GM21367 (cell line): ENCODE measurements around the gene BPIFA1.

Source experiments
- ATAC-seq: cut with Tn5 transposase; IDR thresholded peaks from one replicate; pipeline ENCODE4 v1.9.1; 2021; ENCODE audit not compliant: unreplicated experiment

Gene BPIFA1

DNA sequence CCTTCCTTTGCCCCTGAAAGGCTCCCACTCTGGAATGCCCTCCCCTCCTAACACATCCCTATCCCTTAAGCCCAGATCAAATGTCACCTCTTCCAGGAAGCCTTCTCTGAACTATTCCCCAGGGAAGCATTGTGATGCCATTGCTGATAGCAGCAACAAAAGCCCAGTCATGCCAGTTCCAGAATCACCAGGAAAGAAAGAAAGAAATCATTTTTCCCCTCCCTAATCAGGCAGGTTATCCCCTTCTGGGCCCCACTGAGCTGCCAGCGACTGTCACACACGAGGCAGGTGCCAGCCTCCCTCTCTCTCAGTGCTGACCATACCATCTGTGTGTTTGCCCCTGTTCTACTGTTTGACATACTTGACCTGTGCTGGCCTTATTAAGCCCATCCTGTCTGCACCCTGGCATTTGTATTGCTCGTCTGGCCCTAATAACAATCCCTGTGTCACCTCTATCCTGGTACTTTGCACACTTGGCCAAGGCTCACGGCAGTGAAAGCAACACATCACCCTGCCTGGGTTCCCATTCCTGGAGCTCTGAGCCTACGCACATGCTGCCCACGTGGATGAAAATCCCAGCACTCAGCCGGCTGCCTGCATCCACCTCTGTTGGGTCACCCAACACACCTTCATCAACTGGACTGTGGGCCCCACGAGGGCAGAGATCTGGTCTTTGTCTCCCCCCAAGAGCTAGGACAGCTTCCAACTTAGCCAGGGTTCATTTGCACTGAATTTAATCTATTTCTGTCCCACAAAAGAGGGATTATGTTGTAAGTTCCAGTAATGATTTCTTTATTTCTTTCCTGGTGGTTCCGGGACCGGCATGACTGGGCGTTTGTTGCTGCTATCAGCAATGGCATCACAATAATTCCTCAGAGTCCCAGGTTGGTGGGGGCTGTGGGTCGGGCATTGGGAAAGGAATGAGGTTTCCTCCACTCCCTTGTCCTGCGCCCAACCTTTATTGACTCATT, 42.0 kb downstream of the BPIFA1 start:
- no peak for ATAC-seq

DNA sequence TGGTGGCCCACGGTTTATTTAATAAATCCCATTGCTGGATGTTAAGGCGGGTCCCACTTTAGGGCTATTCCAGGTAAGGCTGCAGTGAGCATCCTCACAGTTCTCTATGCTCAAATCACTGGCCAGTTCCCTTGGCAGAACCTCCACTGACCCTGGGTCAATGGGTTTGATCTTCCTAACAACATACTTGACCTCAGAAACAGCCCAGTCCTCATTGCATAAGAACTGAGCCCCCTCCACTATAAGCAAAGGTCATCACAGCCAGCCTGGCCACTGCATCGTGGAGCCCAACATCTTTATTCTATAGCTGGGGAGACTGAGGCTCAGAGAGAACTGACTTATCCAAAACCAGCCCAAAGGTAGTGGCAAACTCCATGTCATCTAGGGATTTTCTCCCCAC, 42.9 kb downstream of the BPIFA1 start:
- no peak for ATAC-seq

DNA sequence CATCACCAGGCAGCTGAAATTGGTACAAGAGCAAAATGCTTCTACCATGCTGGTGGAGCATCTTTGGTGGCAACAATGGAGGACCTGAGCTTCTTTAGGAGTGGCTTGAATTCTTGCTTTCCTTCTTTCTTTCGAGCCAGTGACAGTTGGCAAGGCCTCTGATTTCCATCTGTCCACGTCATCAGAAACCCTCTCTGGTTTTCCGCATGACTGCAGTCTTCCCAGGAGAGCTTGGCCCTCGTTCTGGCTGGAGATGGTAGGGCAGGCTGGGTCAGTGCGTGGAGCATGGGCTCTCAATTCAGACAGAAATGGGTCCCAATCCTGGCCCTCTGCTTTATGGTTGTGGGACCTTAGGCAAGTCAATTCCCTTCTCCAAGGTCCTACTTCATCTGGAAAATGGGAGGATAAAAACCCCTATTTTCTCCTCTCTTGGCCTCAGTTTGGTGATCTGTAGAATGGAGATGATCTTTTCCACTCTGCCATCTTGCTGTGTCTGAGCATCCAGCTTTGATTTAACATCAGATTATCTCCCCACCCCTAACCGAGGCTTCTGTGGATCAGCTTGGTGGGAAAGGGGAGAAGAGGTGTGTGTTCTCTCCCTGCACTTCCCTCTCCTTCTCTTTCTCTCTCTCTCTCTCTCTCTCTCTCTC, 43.6 kb downstream of the BPIFA1 start:
- no peak for ATAC-seq

DNA sequence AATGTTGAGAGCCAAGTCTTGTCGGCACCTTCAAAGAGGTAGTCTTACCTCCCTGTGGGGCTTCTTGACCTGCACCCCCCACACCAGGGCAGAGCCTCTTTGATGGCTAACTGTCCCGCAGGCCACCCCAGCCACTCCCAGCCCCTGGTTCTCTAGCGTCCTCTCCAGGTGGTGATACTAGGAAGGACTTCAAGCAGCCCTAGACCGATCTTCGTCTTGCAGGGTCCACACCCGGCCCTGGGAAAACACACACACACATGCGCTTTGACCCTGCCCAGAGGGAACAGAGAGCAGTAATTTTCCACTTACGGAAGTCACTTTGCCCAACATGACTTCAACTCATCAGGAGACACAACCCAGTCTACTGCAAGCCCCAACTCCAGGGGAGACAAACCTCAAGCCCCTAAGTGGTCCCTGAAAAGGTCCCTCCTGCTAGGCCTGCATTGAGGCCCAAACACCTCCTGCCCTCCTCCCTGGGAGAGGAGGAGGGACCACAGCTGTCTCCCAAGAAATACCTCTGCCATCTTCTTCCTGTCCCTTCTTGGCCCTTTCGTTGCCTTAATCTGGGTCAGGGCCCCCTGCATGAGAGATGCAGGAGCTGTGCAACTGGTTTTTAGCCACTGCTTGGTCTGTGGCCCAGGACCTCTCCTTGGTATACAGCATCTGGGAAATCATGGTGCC, 44.3 kb downstream of the BPIFA1 start:
- ATAC-seq, result no peak

DNA sequence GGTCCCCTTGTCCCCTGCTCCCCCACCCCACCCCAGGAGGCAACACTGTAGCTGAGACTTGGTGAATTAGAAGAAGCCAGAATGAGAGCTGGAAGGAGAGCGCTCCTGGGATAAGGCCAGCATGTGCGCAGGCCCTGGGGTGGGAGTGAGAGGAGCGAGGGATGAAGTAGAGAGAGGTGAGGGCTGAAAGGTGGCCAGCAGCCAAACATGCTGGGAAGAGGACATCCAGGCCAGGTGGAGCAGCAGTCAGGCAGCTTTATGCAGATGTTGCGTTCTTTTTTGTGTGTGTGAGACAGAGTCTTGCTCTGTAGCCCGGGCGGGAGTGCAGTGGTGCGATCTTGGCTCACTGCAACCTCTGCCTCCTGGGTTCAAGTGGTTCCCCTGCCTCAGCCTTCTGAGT, 45.0 kb downstream of the BPIFA1 start:
- no peak for ATAC-seq

DNA sequence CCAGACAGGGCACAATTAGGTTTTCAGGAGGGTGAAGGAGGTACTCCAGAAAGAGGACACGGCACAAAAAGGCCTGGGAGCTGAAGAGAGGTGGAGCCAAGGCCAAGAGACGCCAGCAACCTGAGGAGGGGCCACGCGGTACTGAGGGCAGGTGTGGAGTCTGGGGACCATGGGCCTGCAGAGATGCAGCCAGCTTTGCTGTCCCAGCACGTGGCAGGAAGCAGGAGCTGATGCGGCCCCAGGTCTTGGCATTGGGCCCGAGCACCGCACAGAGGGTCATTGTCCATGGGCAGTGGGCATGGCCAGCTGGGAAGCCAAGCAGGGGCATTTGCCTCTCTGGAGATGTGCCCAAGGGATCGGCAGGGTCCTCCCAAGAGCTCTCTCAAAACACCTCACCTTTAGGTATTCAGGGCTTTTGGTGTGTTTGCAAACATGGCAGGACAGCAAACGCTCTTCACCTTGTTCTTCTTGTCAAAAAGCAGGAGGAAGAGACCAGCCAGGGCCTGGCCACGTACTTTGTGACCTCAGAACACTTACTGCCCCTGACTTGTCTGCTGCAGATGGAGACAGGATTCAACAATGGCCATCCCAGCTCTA, 45.9 kb downstream of the BPIFA1 start:
- no peak for ATAC-seq

DNA sequence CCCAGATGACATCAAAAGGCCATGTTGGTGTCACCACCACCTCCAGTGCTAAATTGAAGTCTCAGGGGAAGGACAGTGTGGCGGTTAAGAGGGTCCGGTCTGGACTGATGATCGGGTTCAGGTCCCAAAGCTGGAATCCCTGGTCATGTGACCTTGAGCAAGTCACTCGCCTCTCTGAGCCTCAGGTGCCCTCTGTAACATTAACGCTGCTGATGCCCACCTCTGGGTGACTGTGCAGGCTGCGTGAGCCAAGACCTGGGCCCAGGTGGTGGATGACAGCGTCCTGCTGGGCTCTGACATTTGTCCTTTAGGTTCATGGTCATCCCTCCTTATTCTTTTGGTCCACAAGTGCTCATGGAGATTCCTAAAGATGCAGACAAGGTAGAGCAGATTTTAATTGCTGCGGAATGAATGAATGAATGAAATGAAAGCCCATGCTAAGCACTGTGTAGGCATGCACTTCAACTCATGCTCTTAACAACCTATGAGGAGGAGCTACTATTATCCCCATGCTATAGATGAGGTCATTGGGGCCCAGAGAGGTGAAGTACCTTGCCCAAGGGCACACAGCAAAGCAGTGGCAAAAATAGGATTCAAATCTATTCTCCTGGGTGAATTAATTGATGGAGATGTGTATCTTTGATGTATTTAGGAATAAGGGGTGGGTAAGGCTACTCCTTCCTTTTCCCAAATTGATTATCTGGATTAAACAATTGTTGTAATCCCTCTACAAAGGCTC, 46.6 kb downstream of the BPIFA1 start:
- no peak for ATAC-seq

DNA sequence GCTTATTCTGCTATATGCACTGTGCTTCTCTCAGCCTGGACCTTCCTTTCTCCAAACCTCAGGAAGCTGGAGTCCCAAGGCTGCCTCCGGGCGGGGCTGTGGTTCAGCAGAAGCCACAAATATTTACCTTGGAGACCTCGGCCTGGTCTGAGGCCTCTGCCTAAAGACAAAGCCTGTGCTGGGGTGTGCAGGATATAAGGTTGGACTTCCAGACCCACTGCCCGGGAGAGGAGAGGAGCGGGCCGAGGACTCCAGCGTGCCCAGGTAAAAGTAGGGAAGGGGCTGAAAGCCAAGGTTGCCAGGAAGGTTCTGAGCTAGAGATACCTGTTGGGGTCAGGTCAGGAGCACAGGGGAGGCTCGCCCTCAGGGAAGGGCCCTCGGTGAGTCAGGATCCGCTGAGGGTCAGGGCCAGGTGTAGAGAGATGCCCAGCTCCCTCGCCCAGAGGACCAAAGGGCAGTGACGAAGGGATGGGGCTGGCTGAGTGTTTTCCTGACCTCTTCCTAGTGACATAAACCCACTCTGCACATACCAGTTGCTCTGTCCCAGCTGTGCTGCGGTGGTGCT, 47.3 kb downstream of the BPIFA1 start, which contains the start of gene BPIFB1:
Gene BPIFB1 (plus strand): TSS at position 224 of the 565 bp plus-strand sequence. CDS start 2,860 bp downstream, outside the sequence.
- no peak for ATAC-seq

DNA sequence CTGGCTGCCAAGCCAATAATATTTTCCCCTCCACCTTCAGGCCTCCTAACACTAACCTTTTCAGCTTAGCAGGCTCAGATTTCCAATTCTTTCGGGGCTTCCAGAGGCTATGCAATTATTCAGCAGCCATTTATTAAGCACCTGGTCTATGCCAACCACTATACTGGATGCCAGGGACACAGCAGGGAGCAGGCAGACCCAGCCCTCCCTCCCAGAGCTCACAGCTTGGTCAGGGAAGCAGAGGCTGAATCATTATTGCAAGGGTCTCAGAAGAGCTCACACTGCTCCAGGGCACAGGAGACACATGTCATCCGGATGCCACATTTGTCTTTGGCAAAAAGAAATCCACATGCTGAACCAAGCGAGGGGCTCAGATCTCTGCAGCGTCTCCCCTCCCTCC, 48.5 kb downstream of the BPIFA1 start:
- no peak for ATAC-seq

DNA sequence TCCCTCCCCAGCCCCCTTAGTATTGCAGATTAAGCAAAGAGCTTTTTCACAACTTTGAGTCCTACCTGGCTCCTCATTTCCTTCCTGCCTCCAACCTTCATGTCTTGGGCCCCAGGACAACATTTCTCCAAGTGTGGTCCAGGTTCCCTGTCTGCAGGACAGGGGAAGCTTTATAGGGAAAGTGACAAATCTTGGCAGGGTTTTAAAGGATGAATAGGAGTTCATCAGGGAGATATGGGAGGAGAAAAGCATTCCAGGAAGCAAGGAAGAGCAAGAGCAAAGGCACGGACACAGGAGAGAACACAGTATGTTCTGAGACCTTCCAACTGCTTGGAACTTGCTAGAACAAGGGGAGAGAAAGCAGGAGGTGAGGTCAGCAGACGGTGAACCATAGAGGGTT, 49.1 kb downstream of the BPIFA1 start:
- ATAC-seq, result no peak

DNA sequence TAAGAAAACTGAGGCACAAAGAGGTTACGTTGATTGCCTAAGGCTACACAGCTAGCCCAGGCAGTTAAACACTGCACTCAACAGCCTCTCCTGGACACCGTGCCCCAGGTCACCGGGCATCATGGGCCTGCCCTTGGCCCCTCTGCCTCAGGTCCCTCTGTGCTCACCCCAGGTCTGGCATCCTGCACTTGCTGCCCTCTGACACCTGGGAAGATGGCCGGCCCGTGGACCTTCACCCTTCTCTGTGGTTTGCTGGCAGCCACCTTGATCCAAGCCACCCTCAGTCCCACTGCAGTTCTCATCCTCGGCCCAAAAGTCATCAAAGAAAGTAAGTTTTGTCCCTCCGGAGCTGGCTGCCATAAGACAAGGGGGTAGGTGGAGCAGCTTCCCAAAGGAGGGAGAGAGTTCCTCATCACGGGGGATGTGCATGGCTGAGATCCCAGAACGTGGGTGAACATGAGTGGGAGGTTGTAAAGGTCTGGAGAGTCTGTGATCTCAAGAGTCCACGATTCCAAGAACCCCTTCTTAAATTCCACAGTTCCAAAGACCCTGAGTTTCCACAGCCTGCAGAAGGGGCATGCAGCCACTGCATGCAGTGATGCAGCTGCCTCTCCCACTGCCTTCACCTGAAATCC, 50.2 kb downstream of the BPIFA1 start:
- no peak for ATAC-seq

DNA sequence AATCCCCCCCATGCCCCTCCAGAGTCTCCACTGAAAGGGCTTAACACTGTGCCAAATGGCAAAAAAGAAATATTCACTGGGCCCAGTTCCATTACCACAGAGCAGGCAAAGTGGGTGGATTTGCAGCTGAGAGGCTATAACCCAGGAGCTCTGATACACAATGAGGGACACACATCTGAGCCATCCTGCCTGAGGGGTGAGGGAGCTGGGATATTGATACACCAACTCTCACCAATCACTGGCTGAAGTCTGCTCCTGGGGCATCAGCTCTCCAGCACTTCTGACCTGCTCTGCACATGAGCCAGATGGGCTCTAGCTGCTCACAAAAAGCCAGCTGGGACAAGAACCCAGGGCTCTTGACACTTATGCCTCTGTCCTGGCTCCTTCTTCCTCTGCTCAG, 52.1 kb downstream of the BPIFA1 start:
- no peak for ATAC-seq

DNA sequence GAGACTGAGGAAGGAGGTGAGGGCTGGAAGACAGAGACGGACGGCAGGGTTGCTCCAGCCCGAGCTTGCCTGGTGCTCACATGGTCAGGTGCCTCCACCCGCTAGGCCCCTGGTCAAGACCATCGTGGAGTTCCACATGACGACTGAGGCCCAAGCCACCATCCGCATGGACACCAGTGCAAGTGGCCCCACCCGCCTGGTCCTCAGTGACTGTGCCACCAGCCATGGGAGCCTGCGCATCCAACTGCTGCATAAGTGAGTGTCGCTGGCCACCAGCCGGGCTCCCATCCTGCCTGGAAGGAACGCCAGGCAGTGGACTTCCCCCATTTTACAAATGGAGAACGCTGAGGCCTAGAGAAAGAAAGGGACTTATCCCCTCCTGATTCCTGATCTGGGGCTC, 55.1 kb downstream of the BPIFA1 start:
- ATAC-seq, result no peak

DNA sequence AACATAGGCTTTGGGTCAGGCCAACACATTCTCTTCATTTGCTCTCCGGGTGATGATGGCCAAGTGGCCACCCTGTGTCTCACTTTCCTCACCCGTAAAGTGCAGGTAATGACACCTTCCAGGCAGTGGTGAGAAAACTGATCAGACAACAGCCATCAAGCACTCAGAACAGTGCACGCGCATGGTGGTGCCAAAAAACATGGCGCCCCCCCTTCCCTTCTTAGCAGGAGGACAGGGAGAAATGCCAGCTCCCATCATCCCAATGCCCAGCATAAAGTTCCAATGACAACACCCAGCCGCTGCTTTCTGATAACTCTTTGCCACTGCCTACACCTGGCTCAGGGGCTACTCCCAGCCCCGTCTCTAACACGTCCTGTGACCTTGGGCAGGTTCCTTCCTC, 55.6 kb downstream of the BPIFA1 start:
- no peak for ATAC-seq

DNA sequence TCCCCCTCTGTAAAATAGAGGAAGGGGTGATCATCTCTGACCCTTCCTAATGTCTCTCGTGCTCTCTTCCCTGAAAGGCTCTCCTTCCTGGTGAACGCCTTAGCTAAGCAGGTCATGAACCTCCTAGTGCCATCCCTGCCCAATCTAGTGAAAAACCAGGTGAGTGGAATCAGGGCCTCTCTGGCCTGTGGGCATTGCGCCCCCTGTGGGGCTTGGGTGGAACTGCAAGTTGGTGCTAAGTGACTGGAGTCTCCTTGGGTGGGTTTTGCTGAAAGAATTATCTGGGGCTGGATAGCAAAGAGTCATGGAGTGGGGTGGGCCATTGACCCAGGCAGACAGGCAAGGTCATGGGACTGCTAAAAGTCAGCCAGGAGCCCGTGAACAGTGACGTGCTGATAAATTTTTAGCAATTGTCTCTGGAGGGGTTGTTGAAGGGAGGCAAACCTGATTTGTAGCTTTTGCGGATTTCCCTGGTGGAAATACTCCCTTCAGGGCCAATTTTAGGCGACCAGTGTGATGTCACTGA, 56.1 kb downstream of the BPIFA1 start:
- no peak for ATAC-seq
